Mammary epithelial cell (primary cell): ENCODE results near the gene IFFO2.

Experiments used
- CTCF ChIP-seq, 2 donors: IDR thresholded peaks in 1 of 2; conservative IDR thresholded peaks in 1 of 2; 2 replicates each; pipeline ENCODE4 v1.5.1; 2011 to 2012; ENCODE audit warnings: inconsistent platforms in 2 of 2, low read length in 2 of 2, mild to moderate bottlenecking in 2 of 2, control low read depth in 1 of 2, low read depth in 1 of 2; ENCODE audit not compliant: insufficient read depth in 1 of 2; ENCODE audit errors: extremely low read depth in 1 of 2
- EZH2 ChIP-seq: IDR thresholded peaks from 2 replicates; pipeline ENCODE4 v1.6.1; 2012; ENCODE audit warnings: low read length, inconsistent platforms, borderline replicate concordance

DNA sequence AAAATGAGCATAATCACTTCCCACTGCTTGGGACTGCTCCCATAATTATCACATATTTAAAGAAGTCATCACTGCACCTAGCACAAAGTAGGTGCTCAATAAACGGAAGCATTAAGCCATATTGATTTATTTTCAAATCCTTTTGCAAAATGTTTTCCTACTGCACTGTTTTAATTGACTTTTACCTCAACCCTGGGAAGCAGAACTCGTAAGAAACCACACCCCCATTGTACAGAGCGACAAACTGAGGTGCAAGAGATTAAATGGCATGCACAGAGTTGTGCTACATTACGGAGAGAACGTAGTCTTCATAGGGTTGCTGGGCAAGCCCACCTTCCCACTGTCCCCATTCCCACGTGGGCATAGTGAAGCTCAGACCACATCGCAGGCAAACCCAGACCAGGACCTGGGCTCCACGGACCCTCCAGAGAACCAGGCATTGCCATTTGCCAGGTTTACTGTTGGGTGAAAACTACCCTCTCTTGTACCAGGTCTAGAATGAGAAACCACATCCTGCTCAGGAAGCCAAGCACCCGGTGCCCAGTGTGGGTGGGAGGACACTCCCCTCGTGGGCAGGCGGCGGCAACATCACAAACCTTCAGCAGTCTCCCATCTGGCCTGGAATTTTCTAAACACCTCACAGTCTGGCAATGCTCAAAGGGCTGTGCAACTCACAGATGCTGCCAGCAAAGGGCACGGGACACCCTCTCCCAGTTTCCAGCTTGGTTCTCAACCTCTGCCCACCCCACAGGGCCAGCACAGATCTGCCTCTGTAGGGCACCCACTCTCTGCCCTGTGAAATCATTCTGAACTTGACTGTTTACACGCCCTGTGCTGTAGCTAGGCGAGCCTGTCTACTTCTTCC lies 8.2 kb downstream of the IFFO2 start:
- TF ChIP-seq CTCF (conservative IDR thresholded peaks at IDR 0.05 in 1 of 2, IDR thresholded peaks at IDR 0.05 in 1 of 2; ENCODE audit: extremely low read depth in 1 of 2, insufficient read depth in 1 of 2, low read depth in 1 of 2, low read length in 2 of 2): no peak
- TF ChIP-seq EZH2: no peak
